Mesenteric fat pad (tissue), 1 donor: ENCODE measurements around the gene IBTK. TPM values are rescaled to one million over a fixed set of nuclear protein-coding genes. Genes with fewer than 3 reads are reported as not detected.
"Not testable (repeated sequence)": the region's sequence is repeated elsewhere in the genome, so short reads cannot be mapped to it uniquely, and the experiment has no call there.

Experiments
- DNase-seq: peaks from one replicate; pipeline ENCODE4 v3.0.0-alpha.2; 2020; ENCODE audit warnings: low spot score
- total RNA-seq: library from RNA; stranded (reverse); fragmentation: NEBNext Ultra II Directional; extraction: Animal tissue kit (Norgen Biotek cat#: 25700); gene quantifications from one replicate; pipeline ENCODE4 v1.2.1, GENCODE V29; 2021
- donor health status: DM: yes; HTN: yes; CAD: no.

Gene IBTK
- total RNA-seq, 1 donor from 2014 or later: 31.6 TPM

DNA sequence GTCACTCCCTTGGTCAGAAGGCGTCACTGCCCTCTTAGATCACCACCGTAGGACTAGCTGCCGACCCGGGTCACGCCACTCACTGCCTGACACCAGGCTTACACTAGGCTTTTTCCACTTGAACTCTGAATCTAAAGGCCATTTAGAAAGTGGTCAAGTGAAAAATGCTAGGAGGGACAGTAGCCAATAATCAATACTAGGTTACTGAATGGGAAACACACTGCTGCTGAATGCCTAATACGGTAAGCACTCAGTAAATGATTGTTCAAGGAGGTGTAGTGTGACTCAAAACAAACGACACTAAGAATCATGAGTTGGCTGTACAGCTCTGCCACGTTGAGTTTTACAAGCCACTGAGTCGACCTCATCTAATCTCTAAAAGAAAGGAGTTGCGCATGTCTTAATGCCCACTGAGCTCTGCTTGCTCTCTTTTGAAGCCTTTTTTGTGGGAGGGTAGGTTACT is 760 bp upstream of the IBTK start:
- no peak for DNase-seq

GRCh38 chr6:82246802-82247504 is 591 bp downstream of the IBTK start:
- DNase-seq: no peak

DNA sequence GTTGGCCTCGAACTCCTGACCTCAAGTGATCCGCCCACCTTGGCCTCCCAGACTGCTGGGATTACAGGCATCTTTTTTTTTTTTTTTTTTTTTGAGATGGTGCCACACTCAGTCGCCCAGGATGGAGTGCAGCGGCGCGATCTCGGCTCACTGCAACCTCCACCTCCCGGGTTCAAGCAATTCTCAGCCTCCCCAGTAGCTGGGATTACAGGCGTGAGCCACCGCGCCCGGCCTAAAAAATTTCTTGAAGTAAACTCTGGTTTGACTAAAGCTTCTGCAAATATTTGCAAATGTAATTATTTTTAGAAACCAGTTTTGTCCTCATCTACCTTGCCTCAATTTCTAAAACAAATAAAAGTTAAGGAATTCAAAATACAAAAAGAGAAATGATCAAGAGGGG is 1.2 kb downstream of the IBTK start:
- no peak for DNase-seq

- no peak for DNase-seq
Measured at GRCh38 chr6:82245376-82245775, 2.2 kb downstream of the IBTK start.

- no peak for DNase-seq
Measured at GRCh38 chr6:82243884-82244283, 3.7 kb downstream of the IBTK start.

DNA sequence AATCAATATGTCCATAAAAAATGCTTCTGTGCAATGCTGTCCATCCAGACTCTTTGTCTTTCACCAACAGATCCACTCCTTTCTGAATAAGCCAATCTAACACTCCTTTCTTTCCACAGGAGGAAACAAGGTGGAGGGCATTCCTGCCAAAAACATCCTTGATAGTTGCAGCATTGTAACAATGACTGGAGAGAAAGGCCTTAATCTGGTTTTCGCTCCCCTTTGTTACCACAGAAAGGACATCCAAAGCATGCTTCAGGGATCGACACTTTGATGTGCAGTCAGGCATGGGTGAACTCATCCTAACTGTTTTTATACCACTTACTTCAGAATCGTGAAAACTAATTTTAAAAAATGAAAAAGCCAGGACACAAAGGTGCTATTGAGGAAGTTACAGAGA is 7.4 kb downstream of the IBTK start:
- no peak for DNase-seq

DNA sequence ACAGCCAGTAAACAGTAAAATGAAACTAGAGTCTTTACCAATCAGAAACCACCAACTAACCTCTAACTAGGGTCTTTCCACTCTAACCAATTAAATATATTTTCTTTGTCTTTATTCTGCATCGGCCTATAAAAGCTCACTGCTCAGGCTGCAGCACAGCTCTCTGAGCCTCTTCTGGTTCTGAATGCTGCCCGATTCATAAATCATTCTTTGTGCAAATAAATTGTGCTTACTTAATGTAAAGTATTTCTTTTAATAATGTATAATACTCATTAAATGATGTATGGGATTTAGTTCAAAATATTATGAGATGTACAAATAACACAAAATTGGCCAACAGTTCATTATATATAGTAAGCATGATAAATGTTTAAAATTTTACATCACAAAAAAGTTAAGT is 7.9 kb downstream of the IBTK start:
- no peak for DNase-seq

GRCh38 chr6:82237013-82237412 is 10.5 kb downstream of the IBTK start:
- DNase-seq: no peak

DNA sequence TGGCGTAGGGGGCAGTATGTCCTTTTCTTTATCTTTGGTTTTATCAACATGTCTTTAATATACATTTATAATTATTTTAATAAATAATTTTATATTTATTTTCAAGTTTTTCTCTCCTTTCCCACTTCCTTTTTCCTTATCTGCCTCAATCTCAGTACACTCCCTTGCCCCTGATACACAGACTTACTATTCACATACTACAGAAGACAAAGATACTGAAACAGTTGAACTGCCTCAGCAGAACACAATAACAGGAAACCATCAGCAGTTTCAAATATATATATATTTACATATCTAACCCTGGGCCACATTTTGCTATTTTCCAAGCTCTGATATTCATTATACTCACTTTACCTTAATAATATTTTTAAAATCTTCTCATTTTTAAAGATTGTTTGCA is 19.8 kb downstream of the IBTK start:
- DNase-seq: no peak

DNA sequence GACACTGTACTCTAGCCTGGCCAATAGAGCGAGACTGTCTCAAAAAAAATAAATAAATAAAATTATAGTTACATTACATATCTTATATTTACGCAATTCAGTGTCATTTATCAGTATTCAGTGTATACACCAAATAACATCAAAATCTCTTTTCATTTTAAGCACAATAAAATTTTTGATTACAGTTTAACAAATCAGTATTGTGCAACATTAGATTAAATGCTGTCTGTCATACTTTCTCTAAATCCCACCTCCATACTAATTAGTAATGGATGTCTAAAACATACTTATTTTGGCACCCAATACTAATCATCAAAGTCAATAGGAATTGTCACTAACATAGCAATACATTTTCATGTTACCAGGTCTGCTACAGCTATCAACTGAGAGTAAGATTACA is 27.4 kb downstream of the IBTK start:
- no peak for DNase-seq

DNA sequence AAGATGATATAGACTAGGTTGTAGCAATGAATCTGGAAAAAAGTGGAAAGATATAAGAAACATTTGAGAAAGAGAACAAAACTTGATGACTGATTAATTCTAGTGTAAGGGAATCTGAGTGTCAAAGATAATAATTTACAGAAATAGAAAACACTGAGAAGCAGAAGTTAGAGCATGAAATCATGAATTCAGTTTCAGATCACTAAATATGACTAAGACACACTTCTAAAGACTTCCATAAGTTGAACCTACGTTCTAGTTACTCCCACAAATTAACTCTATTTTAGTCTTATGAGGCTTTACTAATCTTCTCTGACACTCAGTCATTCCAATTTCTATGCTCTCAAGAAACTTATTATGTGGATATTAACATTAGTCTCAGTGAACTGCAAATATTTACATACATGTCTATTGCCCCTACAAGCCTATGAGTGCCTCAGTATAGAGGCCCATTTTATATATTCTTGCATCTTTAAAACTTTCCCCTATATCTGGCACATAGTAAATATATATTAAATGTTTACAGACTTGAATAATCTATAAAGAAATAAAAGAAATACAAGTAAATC is 30.4 kb downstream of the IBTK start:
- no peak for DNase-seq

DNA sequence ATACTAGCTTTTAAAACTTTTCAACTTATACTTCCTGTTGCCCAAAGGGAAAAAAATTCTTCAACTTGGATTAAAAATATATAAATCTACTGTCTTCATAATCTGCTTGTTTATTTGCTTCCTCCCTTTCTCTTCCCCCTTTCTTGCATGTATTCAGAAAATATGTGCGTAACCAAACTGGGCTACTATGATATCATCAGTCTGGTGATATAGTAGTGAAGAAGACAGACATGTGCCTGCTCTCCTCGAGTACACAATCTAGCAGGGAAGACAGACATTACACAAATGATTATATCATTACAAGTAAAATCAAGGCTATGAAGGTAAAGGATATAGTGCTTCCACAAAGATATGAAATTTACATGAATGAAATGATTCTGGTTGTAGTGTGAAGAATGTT is 31.0 kb downstream of the IBTK start:
- DNase-seq: no peak

- no peak for DNase-seq
Measured at GRCh38 chr6:82211326-82211725, 36.2 kb downstream of the IBTK start.

- no peak for DNase-seq
Measured at GRCh38 chr6:82208913-82209312, 38.6 kb downstream of the IBTK start.

GRCh38 chr6:82205930-82206392 is 41.6 kb downstream of the IBTK start:
- no peak for DNase-seq

DNA sequence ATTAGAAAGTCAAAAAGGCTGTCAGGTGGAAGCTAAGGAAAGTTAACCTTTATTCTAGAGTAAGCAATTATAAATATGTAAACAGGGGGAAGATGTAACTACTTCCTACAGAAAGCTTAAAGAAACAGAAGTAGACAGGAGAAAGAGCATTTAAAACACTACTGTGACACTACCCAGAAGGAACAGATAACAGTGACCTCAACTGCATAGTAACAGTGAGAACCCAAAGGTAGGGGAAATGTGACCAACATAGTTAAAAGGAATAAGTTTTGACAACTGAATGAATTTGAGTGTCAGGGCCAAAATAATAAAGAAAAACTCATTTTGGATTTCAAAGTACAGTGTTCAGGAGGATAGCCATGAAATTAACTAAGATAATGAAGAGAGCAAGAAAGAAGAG is 43.5 kb downstream of the IBTK start:
- DNase-seq: no peak

- DNase-seq: no peak
Measured at GRCh38 chr6:82197784-82198183, 49.8 kb downstream of the IBTK start.

- not testable (repeated sequence) for DNase-seq
Measured at GRCh38 chr6:82197245-82197644, 50.3 kb downstream of the IBTK start.

DNA sequence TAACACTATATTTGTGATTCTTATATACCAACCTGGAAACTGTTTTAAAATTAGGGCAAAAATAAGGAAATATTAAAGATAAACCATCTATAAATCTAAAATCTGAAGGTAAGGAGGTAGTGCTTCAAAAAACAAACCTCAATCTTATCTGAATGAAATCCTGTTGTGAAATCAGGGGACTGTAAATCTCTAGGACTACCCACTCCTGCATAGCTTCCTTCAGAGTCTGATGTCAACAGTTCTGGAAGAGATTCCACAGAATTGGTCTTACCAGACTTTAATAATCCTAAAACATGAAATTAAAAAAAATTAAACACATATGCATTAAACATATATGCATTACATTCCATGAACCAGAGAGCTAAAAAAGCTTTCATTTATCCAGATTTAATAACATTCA is 51.4 kb downstream of the IBTK start:
- no peak for DNase-seq

DNA sequence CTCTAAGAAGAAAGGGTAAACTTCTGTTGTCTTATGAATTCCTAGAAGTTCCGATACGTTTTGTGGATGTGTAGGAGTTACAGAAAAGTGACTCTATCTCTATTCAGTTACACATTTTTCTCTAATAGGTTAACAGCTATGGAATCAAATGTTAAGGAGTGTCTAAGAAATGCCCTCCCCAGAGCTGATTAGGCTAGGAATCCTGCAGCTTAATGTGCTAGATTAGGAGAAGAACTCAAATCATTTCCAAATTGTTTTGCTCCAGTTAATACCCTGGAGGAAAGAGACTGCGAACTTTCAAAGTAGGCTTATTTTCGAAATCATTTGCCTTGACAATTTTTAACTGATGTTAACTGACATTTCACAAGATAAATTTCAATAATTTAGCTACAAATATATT is 51.9 kb downstream of the IBTK start:
- no peak for DNase-seq

DNA sequence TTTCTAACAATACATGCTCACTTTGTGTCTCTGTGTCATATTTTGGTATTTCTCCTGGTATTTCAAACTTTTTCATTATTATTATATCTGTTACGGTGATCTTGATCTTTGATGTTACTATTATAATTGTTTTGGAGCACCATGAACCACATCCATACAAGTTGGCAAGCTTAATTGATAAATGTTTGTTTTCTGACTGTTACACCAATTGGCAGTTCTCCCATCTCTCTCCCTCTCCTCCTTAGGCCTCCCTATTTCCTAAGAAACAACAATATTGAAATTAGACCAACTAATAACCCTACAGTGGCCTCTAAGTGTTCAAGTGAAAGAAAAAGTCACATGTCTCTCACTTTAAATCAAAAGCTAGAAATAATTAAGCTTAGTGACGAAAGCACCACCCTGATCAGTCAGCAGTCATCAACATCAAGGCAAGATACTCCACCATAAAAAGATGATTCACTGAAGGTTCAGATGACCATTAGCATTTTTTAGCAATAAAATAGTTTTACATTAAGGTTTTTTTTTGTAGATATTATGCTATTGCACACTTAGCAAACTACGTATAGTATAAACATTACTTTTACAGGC is 61.5 kb downstream of the IBTK start:
- no peak for DNase-seq

DNA sequence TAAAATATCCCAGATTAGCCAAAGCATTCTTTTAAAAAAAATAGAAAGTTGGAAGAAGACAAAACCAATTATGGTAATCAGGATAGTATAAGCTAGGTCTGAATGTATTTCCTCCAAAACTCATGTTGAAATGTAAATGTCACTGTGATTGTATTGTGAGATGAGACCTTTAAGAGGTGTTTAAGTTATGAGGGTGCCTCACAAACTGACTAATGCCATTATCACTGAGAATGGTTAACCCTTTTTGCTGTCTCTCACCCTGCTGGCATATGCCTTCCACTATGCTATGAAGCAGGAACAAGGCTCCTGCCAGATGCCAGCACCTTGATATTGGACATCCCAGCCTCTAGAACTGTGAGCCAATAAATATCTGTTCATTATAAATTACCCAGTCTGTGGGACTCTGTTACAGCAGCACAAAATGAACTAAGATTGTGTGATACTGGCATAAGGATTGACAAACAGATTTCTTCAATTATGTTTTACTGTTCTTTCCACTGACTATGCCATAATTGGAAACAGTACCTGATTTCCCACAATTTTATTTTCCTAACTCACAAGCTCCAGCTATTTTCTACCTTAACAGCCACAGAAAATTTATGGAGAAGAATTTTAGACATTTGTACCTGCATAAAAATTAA is 63.8 kb downstream of the IBTK start:
- DNase-seq: no peak
